Activated T-cell treated with anti-CD3 and anti-CD28 coated beads, Interleukin-2, amount 50 U/mL, for 48 hours (primary cell): ENCODE data around the gene FAM241B.

Source experiments
- DNase-seq, 2 experiments: peaks; one replicate each; pipeline ENCODE4 v3.0.0-alpha.2; 2020

The FAM241B gene

DNA sequence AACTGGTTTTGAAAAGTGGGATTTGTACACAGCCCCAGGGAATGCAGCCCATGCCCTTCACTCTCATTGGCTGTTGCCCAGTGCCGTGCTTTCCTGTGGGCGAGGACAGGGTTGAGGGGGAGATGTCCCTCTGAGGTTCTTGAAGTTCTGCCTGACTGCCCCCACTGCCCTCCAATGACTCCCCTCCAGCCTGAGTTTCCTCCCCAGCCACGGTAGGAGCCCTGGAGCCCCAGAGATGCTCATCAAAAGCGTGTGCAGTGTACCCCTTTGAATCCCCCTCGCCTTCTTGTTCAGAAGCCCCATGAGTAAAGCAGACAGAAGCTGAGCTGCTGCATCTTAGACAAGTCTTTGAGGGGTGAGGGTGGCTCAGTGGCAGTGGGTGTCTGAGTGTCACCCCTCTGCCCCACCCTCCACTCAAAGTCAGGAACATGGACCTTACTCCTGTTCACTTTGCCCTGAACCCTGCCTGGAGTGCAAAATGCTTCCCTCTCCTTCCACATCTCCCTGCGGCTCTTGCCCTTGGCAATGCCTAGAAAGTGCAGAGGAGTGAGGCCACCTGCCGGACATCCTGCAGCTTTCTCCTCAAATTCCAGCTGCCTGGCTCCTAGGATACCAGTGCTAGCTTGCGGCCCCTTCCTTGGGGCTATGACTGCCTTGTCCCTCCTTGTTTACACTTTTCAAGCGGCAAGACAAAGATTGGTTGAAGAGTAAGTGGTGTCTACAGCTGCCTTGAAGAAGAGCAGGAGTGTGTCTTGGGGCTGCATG lies 19.9 kb downstream of the FAM241B start:
- DNase-seq: no peak

DNA sequence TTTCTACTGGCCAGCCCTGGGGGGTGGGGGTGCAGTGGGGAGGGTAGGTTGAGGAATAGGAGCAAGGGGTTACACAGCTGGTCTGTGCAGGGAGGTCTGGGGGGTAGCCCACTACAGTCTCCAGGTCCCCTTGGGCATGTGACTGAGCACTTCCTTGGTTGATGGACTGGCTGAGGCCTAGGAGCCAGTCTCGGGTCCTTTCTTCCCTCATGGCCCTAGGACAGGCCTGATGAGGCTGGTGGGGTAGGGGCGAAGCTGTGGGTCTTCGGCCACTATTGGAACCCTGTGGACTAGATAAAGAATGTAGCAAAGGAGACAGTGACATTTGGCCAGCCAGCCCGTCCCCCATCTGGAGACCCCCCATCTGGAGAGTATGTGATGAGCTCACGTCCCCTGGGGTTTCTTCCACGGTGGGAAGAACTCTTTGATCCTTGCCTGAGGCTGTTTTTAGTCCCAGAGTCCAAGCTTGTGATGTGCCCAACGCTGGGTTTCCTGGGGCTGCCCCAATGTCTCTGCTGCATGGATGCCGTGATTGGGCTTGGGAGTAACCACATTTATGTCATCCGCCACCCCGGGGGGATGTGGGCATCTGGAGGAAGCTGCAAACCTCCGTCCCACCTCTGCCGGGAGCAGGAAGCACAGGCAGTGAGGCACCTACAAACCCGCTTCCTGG lies 20.7 kb downstream of the FAM241B start:
- DNase-seq: no peak

DNA sequence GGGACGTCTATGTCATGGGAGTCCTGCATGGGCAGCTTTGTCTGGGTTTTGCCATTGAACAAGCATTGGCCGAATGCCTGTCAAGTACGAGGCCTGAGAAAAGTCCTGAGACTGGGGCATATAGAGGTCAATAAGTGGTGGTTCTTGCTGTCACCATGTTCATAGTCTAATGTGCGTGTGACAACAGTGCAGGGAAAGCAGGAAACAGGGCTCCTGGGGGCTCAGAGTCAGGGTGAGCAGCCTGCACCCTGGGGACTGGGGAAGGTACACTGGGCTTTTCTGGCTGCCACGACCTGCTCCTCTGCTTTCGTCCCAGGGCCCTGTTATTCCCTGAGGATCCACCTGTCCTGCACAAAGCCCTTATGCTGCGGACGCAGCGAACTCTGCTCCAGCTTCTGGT lies 21.3 kb downstream of the FAM241B start:
- no peak for DNase-seq

DNA sequence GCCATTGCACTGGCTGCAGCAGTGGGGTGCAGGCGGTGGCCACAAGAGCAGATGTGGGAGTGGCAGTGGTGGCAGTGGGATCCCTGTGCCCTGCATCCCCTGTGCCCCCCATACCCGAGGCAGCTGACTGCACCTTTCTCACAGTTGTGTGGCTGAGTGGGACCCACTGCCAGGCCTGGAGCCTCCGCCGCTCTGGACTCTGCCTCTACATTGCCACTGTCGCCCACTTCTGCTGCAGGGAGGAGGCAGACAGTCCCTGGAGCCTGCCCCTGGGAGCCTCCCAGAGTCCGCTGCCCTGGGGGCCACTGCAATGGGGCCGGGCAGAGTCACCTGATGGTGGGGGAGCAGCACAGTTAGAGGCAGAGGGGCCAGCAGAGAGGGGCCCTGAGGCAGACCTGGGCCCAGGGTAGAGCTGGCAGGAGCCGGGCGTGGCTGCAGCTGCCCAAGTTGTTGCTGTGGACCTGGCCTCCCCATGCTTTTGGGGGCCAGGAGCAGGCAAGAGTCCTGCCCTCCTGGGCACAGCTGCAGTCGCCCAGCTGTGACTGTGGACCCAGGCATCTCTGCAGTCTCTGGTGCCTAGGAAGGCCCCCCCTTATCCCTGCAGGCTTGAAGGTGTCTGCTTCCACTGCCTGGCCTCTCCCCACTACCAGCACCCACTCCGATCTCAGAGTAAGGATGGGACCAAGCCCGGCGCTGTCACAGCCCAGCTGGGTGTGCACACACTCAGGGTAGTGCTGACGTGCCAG lies 22.2 kb downstream of the FAM241B start:
- DNase-seq: no peak

DNA sequence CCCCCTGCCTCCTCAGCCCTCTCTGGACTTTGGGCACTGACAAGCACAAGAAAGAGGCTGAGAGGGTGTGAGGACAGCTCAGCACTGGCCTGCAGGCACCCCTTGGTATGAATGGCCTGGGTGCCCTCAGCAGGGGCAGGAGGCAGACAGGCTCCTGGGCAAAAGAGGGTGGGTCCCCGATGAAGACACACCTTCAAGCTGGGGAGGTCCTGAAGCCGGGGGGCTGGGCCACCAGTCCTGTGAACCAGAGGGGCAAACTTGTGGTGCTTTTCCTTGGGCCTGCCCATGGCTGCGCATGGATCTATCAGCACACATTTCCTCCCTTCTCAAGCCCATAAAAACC lies 22.8 kb downstream of the FAM241B start:
- DNase-seq: no peak

DNA sequence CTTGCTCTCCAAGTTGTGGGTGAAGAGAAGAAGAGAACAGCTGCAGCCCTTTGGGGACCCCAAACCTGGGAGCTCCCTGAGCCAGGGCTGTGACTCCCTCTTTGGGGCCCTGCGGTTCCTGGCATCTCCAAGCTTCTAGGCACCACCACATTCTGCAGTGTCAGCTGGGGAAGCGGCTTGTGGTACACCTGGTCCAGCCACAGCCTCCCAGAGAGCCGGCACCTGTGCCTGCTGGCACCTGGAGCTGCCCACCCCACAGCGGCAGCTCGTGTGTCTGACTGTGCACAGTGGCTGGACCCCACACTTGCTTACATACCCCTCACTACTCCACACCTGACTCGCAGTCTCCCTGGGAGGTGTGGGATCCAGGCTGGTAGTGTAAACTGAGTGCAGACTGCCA lies 23.5 kb downstream of the FAM241B start:
- DNase-seq: no peak

DNA sequence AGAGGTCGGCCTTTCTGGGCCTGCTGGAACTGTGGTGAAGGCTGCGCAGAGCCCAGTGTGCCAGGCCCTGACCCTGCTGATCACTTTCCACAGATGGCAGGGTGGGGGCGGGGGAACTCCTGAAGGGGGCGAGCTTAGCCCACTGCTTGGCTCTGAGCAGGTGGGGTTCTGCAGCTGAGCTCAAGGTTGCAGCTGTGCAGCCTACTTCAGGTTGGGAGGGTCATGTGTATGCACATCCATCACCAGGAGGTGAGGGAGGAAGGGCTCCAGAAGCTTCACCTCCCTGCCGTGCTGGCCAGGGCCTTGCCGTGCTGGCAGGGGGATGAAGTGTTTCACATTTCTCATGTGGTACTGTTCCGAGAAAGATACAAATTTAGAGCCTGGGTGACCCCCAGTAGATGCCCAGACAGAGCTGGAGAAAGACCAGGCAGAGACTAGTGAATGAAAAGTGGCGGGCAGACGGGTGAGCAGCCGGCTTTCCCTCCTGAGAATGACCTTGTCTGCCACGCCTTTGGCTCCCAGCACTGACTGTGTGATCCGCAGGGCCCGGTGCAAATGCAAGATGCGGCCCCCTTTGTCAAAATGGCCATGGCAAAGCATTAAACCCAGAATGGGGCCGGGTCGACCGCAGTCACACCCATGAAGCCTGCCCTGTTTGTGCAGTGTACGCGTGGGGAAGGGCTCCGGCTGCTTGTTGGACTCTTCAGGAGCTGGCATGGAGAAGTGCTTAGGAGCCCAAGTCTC lies 25.2 kb downstream of the FAM241B start:
- no peak for DNase-seq

DNA sequence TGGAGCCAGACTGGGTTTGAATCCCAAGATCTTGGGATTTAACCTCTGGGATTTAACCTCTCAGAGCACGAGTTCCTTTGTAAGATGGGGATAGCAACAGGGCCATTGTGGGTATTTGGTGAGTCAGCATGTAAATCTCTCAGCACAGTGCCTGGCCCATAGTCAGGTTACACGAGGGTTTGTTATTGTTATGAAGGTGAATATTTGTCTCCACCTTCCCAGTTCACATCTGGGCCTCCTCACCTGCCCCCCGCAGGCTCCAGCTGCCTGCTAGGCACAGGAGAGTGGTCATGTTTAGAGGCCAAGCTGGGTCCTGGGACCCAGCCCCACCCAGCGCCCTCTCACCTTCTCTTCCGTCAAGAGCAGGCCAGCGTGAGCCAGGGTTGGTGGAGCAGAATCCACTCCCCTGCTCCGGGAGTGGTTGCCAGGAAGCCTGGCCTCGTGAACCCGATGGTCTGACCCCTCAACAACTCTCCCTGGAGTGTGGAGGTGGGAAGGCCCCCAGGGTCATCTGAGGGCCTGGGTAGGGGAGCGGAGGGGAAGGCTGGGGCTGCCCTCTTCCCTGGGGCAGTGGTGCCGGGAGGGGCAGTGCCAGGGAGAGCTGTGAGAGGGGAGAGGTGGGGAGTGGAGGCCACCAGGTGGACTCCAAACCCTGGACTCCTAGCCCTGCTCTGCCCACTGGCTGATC lies 26.0 kb downstream of the FAM241B start:
- no peak for DNase-seq

DNA sequence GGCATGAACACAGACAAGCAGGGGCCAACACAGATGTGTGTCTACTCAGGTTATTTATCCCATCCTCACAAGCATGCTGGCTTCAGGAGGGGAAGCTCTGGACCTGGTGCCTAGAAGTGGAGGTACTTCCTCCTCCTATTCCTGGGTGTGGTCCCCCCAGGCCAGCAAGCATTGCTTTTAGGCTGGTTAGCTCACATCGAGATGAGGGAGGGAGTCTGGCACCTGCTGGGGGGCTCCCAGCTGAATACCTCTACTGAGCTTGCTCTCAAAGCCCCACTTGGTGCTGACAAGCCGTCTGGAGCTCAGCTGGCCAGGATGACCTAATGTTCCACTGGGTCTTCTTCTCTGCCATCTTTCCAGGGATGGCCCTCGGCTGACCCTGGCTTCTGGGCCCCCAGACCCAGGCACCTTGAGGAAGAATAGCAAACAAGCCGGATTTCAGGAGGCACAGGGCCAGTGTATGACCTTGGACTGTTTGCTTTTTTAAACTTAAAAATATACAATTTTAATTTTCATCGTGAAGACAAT lies 26.8 kb downstream of the FAM241B start:
- no peak for DNase-seq

DNA sequence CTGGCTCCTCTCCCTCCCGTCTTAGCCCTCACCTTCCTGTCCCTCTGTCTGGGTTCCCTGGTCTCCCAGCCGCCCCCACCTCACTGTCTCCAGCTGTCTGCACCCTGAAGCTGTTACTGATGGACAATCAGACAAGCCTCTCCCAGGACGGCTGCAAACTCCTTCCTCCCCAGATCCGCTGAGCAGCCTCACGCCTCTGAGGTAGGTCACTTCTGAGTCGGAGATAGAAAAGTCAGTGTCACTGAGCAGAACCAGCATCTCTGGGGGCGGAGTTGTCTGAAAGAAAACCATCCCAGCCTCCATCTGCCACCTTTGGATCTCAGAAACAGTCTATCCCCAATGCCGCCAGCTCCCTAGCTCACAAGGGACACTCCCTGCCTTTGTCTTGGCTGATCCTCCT lies 27.4 kb downstream of the FAM241B start:
- no peak for DNase-seq

DNA sequence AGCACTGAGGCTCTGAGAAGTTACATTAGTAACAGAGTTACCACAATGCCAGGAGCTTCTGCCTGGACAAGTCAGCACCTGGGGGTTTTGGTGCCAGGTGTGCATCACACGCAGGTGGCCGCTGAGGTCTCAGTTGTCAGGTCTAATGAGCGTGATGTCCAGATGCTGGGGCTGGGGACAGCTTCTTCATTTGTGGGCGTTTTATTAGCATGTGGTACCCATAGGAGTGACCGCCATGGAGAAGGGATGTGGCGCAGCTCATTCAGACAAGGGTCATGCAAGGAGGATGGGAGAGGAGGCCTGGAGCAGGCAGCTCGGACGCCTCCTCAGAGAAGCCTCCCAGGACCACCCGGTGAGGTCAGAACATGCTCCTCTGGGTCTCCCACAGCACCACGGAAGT lies 27.8 kb downstream of the FAM241B start:
- DNase-seq: no peak

DNA sequence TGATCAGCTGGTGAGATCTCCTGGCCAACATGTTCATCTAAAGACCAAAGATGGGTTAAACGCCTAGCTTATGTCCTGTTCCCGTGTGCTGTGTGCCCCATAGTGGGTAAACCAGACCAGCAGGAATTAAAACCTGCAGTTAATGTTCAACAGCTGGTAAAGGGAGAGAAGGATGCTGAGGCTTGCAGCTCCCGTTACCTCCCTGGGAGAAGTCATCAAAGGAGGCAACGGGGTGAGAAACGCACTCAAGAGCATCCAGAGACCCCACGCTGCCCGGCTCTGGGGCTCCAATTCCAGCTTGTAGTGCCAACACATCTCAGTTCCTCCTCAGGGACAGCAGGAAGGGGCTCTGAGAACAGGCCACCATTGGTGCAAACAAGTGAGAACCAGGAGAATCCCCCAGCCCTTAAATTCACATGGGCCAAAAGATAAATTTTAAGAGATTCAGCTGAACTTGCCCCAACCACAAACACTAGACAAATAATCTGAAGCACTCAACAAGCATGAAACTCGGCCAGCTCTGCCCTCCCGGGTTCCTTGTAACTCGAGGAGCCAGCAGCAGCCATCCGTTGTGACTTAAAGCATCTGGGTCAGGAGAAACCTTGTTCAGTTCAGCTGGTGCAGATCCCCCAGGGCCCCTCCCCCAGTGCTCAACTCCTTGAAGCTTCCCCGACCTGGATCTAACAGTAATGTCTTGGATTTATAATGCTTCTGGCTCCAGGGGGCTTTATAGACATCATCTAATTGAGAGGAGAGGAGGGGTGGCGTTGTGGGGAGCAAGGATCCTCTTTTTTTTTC lies 29.4 kb downstream of the FAM241B start:
- DNase-seq: no peak

DNA sequence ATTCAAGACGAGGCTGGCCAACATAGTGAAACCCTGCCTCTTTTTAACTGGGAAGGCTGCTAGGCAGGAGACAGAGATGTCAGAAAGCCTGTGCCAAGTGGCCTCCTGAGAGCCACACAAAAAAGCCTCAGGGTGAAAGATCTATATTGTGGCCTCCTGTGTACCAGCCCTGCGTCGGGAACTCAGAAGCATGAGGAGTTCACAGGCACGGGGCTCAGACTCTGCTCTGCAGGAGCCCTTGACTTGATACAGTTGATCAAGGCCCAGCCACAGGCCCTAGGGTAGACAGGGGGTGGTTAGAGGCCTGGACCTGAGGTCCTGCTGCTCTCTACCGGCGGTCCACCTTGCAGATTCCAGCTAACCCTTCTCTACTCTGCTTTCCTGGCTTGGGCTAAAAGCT lies 30.2 kb downstream of the FAM241B start:
- no peak for DNase-seq

DNA sequence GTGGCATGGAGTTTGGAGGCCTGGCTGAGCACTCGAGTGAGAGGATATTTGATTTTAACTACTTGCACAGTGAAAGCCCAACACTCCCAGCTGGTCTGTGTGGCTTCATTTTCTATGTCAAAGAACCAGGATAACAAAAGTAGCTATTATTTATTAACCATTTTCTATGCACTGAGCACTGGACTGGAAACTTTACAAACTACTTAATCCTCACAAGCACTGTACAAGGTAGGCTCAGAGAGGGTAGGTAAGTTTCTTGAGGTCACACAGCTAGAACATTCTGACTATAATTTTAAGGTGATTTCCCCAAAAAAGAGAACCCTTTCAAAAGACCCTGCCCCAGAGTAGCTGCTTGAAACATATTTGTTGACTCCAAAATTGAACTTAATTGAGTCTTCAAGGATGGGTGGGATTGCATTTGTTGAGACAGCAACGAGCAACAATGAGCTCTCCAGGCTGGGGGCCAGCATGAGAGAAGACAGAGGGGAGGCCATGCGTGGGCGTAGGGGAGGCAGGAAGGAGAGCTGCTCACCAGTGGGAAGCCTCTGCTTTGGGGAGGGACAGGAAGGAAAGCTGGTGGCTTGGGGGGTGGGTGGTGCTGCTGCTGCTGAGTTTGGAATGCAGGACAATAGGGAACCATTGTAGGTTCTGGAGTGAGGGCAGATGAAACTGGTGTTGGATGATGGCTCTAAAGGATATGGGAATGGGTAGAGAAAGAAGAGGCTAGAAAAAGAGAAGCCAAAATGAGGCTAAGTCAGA lies 31.5 kb downstream of the FAM241B start:
- DNase-seq: no peak

DNA sequence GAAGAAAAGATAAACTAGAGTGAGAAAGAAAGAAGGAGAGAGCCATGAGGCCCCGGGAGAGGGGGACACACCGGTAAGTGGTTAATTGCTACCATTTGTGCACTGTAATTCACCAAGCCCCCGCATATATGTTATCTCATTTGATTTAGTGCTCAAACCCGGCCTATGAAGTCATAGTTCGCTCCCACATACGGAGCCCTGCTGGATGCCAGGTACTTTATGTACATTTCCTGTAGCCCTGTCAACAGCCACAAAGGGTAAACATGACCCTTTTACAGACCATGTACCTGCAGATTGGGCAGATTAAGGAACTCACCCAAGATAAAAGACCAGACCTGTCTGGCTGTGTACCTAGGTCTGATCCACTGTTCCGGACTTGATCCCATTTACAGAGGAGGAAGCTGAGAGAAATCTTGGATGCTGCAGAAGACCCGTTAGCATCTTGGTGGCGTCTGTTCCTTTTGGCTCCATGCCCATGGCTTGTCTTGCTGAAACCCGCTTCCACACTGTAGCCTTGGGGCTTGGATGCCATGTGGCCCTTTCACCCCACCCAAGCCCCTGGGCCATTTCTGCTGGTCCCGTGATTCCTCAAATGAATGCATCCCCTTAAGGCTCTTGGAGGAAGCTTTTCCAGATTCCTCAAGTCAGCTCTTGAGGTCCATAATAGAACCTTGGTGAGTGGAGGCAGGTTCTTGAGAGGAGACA lies 32.3 kb downstream of the FAM241B start:
- no peak for DNase-seq

DNA sequence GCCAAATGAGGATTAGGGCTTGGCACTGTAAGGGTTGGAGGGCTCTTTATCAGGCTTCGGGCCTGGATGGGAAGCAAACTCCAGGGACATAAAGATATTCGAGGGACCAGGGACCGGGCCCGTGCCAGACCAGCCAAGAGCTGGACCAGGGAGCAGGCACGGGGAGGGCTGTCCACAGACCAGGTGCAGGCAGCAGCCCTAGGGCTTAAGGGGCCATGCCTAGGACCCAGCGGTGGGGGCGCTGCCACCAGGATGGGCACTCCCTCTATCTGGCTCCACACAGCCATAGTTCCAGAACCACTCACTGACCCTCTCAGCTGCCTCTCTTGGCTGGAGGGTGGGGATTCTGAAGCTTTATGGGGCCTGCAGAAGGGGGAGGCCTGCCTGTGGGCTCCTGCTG lies 32.9 kb downstream of the FAM241B start:
- DNase-seq: no peak

DNA sequence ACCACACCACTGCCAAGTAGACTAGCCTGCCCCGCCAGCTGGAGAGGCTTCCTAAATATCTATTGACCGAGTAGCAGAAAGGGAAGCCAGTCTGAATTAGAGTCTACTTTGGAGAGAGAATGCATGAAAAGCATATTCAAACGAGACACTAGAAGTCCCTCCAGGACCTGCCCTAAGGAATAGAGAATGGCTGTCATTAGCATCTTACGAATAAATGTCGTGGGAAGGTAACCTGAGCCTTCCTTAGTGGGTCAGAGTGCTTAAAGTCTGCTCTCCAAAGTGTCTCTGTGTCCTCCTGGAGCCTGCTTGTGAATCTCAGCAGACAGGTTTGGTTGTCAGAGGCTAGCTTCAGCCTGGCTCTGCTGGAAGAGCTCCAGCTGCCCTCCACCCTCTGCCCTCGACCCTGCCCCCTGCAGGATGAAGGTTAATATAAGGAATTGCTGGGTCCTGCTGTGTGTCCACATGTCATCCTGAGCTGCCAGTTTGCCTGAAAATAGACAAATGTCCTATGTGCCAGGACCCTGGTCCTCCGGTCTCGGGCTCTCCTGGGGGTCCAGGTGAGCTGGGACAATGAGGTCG lies 33.4 kb downstream of the FAM241B start:
- no peak for DNase-seq

DNA sequence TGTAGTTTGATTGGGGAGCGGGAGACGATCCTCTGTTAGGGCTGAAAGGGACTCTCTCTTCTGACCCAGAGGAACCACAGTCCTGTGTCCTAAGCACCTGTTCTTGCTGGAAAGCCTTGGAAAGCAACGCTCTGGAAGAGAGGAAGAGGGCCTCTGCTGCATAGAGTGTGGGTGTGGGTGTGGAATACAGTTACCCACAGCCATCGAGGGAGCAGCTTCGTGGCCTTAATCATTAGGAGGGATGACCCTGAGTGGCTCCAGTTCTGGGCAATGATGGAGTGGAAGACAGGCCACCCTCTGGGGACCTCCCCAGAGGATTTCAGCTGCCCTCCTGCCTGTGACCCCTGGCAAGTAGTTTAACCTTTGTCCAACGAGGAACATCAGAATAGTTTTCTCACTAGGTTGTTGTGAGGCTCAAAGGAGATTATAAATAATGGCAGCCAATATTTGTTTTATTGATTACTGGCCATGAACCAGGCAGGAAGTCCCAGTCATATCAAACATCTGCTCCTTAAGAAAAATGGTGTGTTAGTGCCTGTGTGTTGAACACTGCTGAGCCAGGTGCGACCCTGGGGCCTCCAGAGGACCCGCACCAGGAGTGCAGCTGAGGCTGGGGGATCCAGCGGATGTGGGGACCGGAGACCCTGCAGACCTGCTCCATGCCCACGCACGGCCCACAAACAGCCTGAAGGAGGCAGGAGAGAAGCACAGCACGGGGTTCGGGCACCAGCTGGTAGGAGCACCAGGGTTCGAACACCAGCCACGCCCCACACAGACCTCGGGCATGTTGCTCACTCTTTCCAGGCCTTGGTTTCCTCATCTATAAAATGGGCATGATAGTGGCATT lies 35.6 kb downstream of the FAM241B start:
- DNase-seq: no peak

DNA sequence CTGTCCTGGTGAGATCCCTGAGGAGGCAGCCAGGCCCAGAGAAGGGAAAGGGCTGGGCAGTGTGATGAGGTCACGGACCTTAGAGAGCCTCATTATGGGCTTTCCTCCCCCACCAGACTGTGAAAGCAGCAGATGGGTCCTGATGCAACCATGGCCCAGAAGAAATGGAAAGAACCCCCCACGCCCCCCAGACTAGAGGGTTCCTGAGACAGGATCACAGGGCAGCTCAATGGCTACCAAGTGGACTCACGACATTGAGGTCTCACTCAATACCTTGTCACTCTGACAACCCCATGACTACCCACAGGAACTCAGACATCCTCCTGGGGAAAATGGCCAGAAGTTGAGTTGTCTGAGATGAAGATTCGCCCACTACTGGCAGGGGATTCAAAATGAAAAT lies 36.7 kb downstream of the FAM241B start:
- no peak for DNase-seq
